ENCODE data around the gene IFI44. TPM values are rescaled to one million over a fixed set of nuclear protein-coding genes. Genes with fewer than 3 reads are reported as not detected.

IFI44 gene
- total RNA-seq, 2 donors from 2014 or later, result 34.9 to 43.5 TPM

DNA sequence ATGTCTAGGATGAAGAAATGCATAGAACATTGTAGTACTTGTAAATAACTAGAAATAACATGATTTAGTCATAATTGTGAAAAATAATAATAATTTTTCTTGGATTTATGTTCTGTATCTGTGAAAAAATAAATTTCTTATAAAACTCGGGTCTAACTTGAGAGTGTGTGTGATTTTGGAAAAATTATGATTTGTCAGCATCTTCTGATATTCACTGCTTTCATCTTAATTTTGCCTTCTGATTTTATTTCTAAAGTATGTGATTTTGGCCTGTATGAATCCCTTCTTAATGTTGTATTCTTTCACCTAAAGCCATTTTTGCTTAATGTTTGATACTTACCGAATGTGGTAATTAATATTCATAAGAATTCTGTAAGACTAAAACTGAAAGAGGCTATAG, 14.3 kb downstream of the IFI44 start:
- Histone ChIP-seq H3K27ac (no peak overlapping the region), H3K4me1 (ENCODE audit: control insufficient read depth in 1 of 2, low read depth in 2 of 2) (no peaks in the 10 kb centered on the region), H3K4me3 (no peak overlapping the region), H3K36me3 (no peaks in the 10 kb centered on the region), H3K9me3 (no peaks in the 10 kb centered on the region), H3K27me3 (replicated peaks; ENCODE audit: insufficient read depth) (no peaks in the 10 kb centered on the region)
- no peak for TF ChIP-seq CTCF (IDR thresholded peaks at IDR 0.05)
- DNase-seq (ENCODE audit: low spot score) (no peak), ATAC-seq (ENCODE audit: insufficient number of reproducible peaks, low FRiP score, low read depth) (no peak)

- Histone ChIP-seq H3K27ac (no peak overlapping the region), H3K4me3 (no peak overlapping the region), H3K27me3 (replicated peaks; ENCODE audit: insufficient read depth) (no peaks in the 10 kb centered on the region), H3K4me1 (ENCODE audit: control insufficient read depth in 1 of 2, low read depth in 2 of 2) (no peaks in the 10 kb centered on the region), H3K36me3 (no peaks in the 10 kb centered on the region), H3K9me3 (no peaks in the 10 kb centered on the region)
- DNase-seq (ENCODE audit: low spot score) (no peak), ATAC-seq (ENCODE audit: insufficient number of reproducible peaks, low FRiP score, low read depth) (no peak)
- TF ChIP-seq CTCF (IDR thresholded peaks at IDR 0.05), result no peak
These were observed 15.1 kb downstream of the IFI44 start for GRCh38 chr1:78664763-78665162.

- no peak for TF ChIP-seq CTCF (IDR thresholded peaks at IDR 0.05)
- ATAC-seq (ENCODE audit: insufficient number of reproducible peaks, low FRiP score, low read depth) (no peak), DNase-seq (ENCODE audit: low spot score) (no peak)
- Histone ChIP-seq H3K27me3 (replicated peaks; ENCODE audit: insufficient read depth) (no peaks in the 10 kb centered on the region), H3K9me3 (no peaks in the 10 kb centered on the region), H3K36me3 (no peaks in the 10 kb centered on the region), H3K4me1 (ENCODE audit: control insufficient read depth in 1 of 2, low read depth in 2 of 2) (no peaks in the 10 kb centered on the region), H3K4me3 (no peak overlapping the region), H3K27ac (no peak overlapping the region)
These were observed 16.2 kb downstream of the IFI44 start for GRCh38 chr1:78665809-78666208.

GRCh38 chr1:78667939-78668338, 18.3 kb downstream of the IFI44 start:
- Histone ChIP-seq H3K36me3 (no peaks in the 10 kb centered on the region), H3K9me3 (no peaks in the 10 kb centered on the region), H3K4me3 (no peak overlapping the region), H3K27ac (no peak overlapping the region), H3K27me3 (replicated peaks; ENCODE audit: insufficient read depth) (no peaks in the 10 kb centered on the region), H3K4me1 (ENCODE audit: control insufficient read depth in 1 of 2, low read depth in 2 of 2) (no peaks in the 10 kb centered on the region)
- ATAC-seq (ENCODE audit: insufficient number of reproducible peaks, low FRiP score, low read depth), result no peak
- TF ChIP-seq CTCF (IDR thresholded peaks at IDR 0.05), result no peak
- DNase-seq (ENCODE audit: low spot score), result no peak

DNA sequence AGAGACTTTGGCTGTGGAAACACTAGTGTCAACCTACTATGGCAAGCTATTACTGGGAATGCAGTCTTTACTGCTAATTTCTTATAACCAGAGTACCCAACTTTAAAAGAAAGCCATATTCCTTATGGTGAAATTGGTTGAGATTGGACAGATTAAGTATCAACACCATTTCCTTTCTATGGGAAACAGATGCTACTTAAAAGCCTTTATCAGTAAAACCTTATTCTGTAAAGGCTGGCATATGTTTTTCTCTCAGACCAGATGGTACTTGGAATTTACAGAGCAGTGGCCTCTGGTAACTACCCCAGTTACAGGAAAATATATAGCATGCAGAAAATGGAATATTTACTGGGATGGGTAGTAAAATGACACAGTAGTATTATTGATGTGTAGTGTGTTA, 18.8 kb downstream of the IFI44 start:
- ATAC-seq (ENCODE audit: insufficient number of reproducible peaks, low FRiP score, low read depth) (no peak), DNase-seq (ENCODE audit: low spot score) (no peak)
- no peak for TF ChIP-seq CTCF (IDR thresholded peaks at IDR 0.05)
- Histone ChIP-seq H3K27me3 (replicated peaks; ENCODE audit: insufficient read depth) (no peaks in the 10 kb centered on the region), H3K9me3 (no peaks in the 10 kb centered on the region), H3K4me1 (ENCODE audit: control insufficient read depth in 1 of 2, low read depth in 2 of 2) (no peaks in the 10 kb centered on the region), H3K4me3 (no peak overlapping the region), H3K36me3 (no peaks in the 10 kb centered on the region), H3K27ac (no peak overlapping the region)

Measured in thoracic aorta (tissue), 2 donors.